NCI-H1417 (cell line): ENCODE data around the gene NCKAP5.
"Not testable (repeated sequence)": the region's sequence is repeated elsewhere in the genome, so short reads cannot be mapped to it uniquely, and the experiment has no call there.

Source experiments
- DNase-seq, 3 experiments: peaks; one replicate each; lab custom pipeline; 2025; lab: John Stamatoyannopoulos, UW

The NCKAP5 gene

DNA sequence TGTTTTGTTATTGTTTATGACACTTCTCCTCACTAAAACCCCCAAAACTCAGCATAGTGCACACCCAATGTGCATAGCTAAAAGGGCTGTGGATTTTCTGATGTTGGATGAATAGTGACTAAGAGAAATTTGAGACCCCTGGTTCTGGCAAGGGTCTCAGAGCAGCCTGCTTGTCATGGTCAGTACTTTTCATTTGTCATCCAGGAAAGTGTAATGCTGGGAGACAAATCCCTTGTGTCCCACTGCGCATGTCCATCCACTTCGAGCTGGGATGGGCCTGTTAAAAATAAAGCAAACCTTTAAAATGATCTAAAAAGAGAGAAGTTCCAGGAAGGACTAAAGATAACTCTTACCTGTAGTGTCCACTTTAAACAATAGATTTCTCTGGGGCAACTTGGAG is 851.3 kb downstream of the NCKAP5 start:
- DNase-seq = no peak

DNA sequence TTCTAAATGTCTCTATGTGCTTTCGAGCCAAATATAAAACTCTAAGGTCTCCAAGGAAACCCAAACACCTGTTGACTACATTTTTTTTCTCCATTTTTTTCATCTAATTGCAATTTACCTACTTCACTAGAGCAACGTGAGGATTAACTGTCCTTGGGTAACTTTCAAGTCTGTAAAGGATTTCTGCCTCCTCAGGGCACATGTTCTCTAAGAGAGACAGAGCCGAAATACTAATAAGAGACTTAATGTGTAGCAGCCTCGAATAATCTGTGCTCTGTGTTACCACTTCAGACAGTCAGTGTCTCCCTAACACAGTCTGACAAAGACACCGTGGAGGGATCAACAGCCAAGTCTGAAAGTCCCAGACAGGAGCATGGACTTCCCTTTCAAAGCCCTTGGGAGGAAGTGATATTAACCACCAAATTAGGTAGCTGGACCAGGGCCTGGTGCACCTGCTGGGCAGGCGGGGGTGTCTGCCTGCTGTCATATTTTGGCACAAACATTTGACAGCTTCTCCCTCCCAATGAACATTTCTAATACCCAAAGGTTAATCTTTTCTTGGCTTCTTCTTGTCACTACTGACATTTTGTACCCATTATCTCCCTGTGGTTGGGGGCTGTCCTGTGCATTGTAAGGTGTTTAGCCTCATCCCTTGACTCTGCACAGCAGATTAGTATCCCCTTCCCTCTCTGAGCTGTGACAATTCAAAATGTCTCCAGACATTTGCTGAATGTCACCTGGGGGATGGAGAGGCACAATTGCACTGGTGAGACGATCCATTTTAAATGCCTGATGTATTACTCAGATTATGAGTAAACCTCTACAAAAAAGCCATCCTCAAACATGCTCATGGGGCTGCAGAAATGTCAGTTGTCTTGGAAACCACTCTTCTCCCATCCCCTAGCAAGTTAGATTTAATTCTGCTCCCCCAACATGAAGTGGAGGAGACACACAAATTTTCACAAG is 852.6 kb downstream of the NCKAP5 start:
- no peak for DNase-seq

DNA sequence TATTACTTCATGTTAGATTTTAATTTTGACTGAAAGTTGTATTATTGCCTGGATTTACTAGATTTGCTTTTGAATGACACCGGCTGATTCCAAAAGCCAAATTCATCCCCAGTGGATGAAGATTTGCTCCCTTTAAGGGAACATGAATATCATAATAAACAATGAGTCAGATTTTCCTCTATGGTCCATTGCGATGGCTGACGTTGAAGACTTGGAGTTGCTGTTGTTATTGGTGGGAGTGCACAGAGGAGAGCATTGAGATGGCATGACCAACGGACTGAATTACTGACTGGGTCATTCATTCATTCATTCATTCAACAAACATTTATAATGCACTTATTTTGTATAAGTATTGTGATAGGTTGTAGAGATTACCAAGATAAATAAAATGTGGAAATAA is 864.9 kb downstream of the NCKAP5 start:
- no peak for DNase-seq

DNA sequence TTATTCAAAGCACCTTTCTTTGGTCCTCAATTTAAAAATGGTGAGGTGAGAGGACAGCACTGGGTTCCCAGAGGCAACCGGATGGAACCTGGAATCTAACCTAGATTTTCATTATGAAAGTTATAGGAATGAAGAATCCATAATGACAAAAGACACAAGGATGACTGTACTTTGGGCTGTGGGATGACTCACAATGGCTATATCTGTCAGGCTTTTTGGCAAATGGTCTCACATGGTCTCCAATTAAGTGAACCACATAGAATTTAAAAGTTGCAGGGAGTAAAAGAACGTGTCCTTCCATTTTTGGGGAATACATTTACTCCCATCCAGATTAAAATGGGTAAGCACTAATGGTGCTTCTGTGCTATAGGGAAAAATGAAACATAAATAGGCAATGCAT is 866.5 kb downstream of the NCKAP5 start:
- no peak for DNase-seq

DNA sequence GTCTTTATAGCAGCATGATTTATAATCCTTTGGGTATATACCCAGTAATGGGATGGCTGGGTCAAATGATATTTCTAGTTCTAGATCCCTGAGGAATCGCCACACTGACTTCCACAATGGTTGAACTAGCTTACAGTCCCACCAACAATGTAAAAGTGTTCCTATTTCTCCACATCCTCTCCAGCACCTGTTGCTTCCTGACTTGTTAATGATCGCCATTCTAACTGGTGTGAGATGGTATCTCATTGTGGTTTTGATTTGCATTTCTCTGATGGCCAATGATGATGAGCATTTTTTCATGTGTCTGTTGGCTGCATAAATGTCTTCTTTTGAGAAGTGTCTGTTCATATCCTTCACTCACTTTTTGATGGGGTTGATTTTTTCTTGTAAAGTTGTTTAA is 868.5 kb downstream of the NCKAP5 start:
- DNase-seq = not testable (repeated sequence)

DNA sequence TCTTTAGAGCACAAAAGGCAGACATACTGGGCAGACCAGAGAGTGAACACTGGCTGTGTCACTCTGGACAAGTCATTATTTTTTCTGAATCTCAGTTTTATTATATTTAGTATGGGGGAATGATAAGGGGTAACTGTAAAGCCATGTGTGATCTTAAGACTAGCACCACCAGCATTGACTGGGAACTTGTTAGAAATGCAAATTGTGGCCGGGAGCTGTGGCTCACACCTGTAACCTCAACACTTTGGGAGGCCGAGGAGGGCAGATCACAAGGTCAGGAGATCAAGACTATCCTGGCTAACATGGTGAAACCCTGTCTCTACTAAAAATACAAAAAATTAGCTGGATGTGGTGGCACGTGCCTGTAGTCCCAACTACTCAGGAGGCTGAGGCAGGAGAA is 869.9 kb downstream of the NCKAP5 start:
- not testable (repeated sequence) for DNase-seq

DNA sequence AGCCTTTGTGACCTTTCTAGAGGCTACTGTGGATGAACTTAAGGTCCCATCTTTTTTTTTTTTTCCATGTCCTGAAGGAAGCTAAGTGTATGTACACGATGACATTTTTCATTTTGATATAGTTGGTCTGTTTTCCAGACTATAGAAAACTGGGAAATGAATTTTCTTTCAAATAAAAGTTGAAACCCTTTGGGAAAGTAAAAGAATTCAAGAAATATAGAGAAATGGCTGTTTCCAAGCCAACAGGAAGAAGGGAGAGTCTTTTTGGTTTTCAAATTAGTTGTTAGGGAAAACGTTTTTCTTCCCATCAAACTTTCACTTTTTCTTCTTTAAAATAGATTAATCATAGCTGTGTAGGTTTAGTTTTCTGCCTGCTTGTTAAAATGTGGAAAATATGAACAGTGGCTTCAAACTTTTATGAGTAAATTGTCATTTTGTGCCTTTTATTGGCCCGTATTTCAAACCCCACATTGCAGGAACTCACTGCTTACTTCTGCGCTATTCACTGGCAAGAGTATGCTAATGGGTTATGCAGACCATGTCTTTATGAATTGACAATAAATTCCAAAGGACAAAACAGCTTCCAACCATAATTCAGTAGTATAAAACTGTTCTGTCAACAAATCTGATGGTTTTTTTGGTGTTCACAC is 870.6 kb downstream of the NCKAP5 start:
- DNase-seq = no peak

DNA sequence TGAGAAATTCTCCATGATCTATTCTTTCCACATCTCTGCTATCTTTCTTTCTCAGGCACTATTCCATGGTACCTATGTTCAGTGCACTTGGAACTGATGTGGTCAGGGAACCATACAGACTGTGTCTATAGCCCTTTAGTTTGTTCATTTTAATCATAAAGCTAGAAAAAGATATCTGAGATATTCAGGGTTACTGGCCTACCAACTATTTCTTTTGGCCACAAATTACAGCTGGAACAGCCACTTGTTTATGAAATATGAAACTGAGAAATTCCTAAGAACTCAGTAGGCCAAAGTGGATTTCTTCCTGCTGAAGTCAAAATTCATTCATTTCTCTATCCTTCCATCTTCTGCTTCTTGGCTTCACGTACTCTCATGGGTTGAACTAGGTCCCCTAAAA is 875.4 kb downstream of the NCKAP5 start:
- DNase-seq = no peak

DNA sequence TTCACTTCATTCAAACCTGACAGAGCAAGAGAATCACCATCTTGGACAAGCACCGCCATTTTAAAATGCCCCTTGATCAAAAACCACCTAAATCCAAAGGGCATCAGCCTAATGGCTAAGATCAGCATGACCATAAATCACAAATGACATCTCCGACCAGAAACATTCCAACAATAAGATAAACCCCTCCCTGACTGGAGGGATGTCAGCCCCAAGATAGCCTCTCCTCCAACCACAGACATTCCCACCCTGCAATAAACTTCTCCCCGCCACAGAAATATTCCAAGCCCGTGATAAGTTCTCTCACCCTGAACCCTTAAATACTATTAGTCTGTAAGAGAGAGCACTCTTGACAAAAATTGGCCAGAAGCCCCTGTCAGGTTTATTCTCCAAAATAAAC is 876.7 kb downstream of the NCKAP5 start:
- no peak for DNase-seq

DNA sequence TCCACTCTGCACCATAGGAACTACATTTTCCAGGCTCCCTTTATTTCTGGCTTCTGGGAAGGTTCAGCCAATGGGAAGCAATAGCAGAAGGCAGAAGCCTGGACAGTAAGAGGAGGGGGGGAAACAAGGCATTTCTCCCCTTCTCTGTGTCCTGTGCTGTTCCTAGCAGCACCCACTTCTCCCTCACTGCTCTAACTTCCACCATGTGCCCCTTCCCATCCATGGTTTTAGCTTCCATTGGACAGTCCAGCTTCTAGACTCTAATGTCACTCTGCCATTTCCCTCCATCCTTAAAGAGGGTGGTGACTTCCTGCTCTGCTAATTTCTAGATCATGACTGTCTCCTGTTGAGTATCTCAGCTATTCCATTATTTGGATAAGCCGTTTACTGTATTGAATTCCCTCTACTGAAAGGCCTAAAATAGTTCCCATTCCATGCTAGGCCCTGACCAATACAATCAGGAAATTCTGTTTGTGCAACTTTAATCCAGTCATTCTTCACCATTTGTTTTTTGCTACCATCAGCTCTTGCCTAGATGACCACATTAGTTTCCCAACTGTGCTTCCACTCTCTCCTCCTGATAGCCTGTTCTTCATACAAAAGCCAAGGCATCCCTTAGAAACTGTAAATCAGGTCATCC is 877.5 kb downstream of the NCKAP5 start:
- no peak for DNase-seq

DNA sequence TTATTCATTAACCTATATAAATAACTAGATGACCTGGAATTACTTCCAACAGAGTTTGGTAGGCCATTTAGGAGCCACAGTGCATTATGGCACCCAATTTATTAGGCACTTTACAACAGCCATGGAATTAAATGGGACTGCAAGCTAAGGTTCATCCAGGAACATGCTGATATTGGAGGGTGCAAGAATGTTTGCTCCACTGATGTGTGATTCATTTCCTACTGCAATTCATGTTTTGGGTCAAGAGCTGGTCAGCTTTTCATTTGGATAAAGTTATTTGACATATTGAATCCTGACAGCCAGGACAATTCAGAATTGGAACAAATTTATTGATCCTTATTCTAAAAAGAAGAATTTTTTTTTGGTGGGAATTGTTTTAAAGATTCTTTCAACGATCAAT is 886.5 kb downstream of the NCKAP5 start:
- no peak for DNase-seq

DNA sequence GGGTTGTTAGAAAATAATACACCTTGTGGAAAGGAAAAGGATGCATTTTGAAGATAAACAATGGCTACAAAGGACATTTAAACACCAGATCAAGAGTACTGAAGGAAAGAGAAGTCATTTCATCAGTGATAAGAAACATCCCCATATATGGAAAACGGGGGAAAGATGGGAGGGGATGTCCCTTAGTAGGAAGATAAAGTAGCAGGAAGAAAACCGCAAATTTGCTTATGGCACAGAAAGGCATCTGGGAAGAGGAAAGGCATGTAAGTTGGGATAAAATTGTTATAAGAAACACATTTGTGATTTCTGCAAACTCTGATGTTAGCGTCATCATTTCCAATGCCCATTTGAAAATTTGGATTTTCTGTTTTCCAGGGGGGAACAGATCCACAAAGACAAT is 887.7 kb downstream of the NCKAP5 start:
- no peak for DNase-seq

DNA sequence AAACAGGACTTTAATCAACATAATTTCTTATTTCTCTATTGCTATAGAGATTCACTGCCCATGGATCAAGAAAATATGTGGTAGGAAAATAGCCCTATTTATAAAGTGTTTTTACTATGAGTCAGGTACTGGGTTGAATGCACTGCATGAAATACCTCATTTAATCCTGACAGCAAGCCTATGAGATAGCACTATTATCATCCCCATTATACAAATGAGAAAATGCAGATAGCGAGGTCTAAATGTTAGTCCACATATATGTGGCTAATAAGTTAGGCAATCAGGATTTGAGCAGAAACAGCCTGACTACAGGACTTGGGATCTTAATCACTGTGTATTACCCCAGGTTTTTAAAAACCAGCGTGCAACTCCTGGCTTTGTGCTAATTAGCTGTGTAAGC is 889.8 kb downstream of the NCKAP5 start:
- no peak for DNase-seq

DNA sequence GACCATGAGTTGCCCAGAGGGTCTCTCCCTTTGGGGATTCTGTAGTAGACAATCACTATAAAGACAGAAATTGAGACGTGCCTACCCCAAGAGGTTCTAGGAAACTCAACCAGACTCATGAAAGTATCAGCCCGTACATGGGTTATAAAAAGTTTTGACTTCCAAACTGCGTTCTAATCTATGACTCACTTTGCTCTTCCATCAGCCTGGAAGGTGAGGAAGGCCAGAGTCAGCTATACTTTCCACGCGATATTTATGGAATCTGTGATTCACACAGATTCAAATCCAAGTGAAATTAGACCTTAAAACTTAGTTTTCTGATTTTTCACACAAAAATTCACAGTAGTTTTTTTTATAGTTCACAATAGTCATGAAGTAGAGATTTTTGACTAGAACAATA is 890.6 kb downstream of the NCKAP5 start:
- no peak for DNase-seq

DNA sequence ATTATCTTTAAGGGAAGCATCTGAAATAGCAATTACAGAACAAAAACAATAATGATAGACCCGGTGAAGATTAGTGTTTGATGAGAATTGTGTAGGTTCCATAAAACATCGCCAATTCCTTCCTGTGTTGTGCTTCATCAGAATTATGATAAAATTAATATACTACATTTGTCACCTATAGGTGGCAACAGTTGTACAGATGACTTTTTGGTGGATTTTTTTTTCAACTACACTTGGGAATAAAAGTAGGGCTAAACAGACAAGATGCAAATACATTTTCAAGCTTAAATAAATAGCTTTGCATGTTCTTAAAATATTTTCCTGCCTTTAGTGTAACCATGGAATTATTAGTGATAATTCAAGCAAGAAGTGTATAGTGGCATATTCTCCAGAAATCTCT is 891.3 kb downstream of the NCKAP5 start:
- DNase-seq = peak in 1 of 3 experiments; percentile 0

DNA sequence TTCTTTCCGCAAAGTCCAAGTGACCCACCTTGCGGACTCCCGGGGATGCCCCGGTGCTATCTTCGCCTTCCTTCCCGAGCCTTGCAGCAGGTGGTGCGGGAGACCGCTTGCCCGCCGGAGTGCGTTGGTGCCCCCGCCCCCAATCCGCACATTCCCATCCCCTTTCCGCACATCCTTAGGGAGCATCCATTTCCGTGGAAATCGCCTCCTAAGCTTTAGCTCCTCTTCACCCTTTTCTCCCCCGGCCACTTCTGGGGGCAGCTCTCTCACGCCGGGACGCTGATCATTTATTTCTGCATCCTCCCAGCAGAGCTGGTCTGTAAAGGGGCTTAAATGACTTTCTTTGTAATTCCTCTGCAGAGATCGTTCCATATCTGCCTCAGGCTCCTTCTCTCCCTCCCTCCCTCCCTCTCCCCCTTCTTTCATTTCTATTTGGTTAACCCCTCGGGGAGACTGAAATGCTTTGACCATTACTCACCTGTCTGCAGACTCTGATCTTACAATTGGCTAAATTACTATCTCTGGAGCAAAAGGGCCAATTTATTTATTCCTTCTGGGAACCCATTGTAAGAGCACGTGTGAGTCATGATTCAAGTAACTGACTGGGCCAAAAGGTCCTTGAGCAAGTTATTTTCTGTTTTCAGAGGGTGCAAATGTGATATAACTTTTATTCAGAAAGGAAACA is 897.0 kb downstream of the NCKAP5 start:
- DNase-seq = peak in 2 of 3 experiments; percentile 48 to 69

DNA sequence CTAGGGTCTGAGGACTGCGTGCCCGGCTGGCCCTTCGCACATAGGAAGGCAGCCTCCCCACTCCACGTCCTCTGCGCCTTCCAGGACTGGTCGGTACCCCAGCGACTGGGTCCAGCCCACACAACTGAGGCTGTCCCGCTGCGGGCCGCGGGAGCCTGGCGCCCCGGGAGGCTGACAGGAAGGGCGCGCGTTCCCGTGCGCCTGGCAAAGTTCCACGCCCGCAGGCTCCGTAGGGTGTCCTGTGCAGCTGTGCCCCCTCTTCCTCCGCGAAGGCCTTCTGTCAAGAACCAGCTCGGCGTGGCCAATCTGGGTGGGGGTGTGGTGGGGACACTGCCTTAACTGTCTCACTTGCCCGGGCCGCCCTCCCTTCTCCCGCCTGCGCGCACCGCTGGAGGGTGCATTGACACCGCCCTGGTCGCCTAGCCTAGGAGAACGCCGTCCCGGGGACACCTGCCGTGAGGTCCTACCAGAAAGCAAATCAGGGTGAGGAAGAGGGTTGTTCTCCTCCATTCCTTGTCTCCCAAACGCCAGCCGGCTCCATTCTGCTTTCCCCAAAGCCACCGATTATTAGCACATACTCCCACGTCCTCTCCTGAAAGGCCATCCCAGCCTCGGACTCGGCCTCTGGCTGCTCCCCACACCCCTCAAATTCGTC is 897.6 kb downstream of the NCKAP5 start:
- DNase-seq = peak; percentile 13 to 35 (median 26)

DNA sequence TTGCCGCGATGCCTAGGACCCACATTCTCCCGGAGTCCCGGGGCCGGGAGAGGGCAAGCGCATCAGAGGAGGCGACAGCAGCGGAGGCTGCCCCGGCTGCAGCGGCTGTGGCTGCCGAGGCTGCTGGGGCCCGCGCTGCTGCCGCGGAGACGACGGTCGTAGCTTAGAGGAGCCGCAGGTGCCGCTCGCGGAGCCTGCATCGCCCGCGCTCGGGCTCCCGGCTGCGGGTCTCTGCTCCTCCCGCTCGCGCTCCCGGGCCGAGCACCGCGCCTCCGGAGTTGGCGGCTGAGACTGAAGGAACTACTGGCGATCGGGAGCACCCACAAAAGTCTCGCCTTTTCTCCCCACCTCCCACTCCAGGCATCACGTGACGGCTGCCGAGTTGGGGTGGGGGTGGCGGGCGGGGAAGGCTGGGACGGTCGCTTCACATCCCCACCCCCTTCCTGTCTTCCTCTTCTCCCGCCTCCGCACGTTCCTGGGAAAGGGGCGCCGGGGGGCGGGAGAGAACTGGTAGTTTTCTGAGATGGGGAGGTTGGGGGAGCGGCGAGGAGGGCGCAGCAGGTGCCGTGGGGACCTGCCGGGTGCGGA is 898.3 kb downstream of the NCKAP5 start, which contains the start of gene LYPD1:
TSS of gene LYPD1 (minus strand) at position 298 of the 588 bp plus-strand sequence. CDS start at position 25, 273 bp downstream.
- DNase-seq = peak; percentile 25 to 55 (median 33)

DNA sequence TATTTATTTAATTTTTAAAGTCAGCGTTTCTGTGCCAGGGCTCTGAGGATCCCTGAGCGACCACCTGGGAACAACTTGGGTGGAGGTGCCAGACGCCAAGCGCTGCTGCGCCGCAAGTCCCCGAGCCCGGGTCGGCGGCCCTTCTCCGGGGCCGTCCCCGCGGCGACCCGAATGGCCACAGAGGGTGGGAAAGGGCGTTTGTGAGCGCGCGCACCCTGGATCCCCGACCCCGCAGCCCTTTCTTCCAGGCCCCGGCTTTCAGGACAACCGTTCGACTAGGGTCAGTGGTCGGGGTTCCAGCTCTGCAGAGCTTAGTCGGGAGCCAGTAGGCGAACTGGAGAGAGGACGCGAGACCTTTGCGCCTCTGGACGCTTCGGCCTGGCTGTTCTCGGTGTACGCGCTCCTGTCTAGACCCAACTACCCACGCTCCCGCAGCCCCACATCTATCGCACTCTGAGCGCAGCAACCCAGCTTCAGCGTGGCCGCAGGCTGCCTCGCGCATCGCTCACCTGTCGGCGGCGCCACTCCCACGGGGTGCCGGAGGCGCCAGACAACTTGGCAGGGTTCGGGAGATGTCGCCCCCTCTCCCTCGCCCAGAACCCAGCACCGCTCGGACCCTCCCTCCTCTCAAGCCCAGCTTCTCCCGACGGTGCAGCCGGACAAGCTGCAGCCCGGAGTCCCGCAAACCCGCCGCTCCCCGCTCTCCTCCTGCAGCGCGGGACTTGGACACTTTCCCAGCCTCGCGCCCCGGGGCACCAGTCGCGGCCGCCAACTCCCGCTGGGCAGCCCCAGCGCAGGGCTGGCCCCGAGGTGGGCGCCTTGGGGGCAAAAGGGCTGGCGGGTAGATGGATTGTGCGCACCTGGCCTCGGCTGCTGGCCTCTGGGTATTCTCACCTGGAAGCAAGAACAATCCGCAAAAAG is 899.0 kb downstream of the NCKAP5 start:
- DNase-seq = peak; percentile 3 to 55 (median 42)
